Small intestine (tissue), 16 donors: ENCODE data around the gene TMC6. TPM values are rescaled to one million over a fixed set of nuclear protein-coding genes. Genes with fewer than 3 reads are reported as not detected.

Source experiments
- DNase-seq, 2 donors: peaks; one replicate each; pipeline versions ENCODE4 v3.0.0 to v3.0.0-alpha.2; 2013
- FAIRE-seq: peaks from 2 replicates; lab custom pipeline; 2012; peaks lifted over from hg19 to GRCh38; lab: Jason Lieb, UNC
- H3K27ac ChIP-seq, 3 donors: one replicate each; pipeline ENCODE4 v1.5.1; 2013; ENCODE audit warnings: low read length in 2 of 3, mild to moderate bottlenecking in 2 of 3, control low read depth in 1 of 3, inconsistent platforms in 1 of 3, low read depth in 1 of 3, moderate library complexity in 1 of 3
- H3K27me3 ChIP-seq, 3 donors: one replicate each; pipeline ENCODE4 v1.6.1; 2013; ENCODE audit warnings: low read length in 3 of 3, inconsistent platforms in 1 of 3; ENCODE audit not compliant: control insufficient read depth in 3 of 3, insufficient read depth in 3 of 3
- H3K36me3 ChIP-seq, 3 donors: one replicate each; pipeline ENCODE4 v1.6.1; 2013; ENCODE audit warnings: low read length in 3 of 3, inconsistent platforms in 1 of 3, low read depth in 1 of 3, mild to moderate bottlenecking in 1 of 3, moderate library complexity in 1 of 3; ENCODE audit not compliant: control insufficient read depth in 3 of 3, insufficient read depth in 2 of 3
- H3K4me1 ChIP-seq, 3 donors: one replicate each; pipeline ENCODE4 v1.6.1; 2013; ENCODE audit warnings: low read length in 2 of 3, inconsistent platforms in 1 of 3, low read depth in 1 of 3, mild to moderate bottlenecking in 1 of 3, moderate library complexity in 1 of 3; ENCODE audit not compliant: control insufficient read depth in 3 of 3, insufficient read depth in 2 of 3
- H3K4me3 ChIP-seq, 3 donors: one replicate each; pipeline ENCODE4 v1.5.1; 2013; ENCODE audit warnings: low read length in 3 of 3, control low read depth in 1 of 3, inconsistent platforms in 1 of 3, low read depth in 1 of 3, mild to moderate bottlenecking in 1 of 3, moderate library complexity in 1 of 3
- H3K9me3 ChIP-seq, 2 donors: one replicate each; pipeline ENCODE4 v1.6.1; 2013; ENCODE audit warnings: low read depth in 1 of 2, low read length in 1 of 2; ENCODE audit not compliant: control insufficient read depth in 2 of 2, insufficient read depth in 1 of 2
- WGBS, 3 donors: extraction: QIAGEN DNeasy Blood & Tissue Kit; methylation state at CpG; one replicate each; pipeline ENCODE4 v1.1.7; 2013; 5-methylcytosine and 5-hydroxymethylcytosine counted together
- long read RNA-seq, 10 donors: transcript quantifications; one replicate each; lab custom pipeline, GENCODE V29; 2026
- polyA plus RNA-seq, 4 donors: library from polyadenylated mRNA; stranded (reverse) in 3 of 4; unstranded in 1 of 4; fragments of 200-250 nt in 3 of 4; fragments of 120-200 nt in 1 of 4; gene quantifications; one replicate each; pipeline versions ENCODE4 v1.2.1 to v1.2.3, GENCODE V29; 2013
- donor health status: healthy with polysubstance abuse.
- donor health status: control.
- donor health status: control.
- donor health status: Bipolar disorder and iron deficiency.
- donor health status: healthy.

Gene TMC6, protein sequence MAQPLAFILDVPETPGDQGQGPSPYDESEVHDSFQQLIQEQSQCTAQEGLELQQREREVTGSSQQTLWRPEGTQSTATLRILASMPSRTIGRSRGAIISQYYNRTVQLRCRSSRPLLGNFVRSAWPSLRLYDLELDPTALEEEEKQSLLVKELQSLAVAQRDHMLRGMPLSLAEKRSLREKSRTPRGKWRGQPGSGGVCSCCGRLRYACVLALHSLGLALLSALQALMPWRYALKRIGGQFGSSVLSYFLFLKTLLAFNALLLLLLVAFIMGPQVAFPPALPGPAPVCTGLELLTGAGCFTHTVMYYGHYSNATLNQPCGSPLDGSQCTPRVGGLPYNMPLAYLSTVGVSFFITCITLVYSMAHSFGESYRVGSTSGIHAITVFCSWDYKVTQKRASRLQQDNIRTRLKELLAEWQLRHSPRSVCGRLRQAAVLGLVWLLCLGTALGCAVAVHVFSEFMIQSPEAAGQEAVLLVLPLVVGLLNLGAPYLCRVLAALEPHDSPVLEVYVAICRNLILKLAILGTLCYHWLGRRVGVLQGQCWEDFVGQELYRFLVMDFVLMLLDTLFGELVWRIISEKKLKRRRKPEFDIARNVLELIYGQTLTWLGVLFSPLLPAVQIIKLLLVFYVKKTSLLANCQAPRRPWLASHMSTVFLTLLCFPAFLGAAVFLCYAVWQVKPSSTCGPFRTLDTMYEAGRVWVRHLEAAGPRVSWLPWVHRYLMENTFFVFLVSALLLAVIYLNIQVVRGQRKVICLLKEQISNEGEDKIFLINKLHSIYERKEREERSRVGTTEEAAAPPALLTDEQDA
- polyA plus RNA-seq = 10 to 100 TPM; 29.7 to 69.6 (median 50.5) TPM
- long read RNA-seq, donor 1 = 0 reads
- long read RNA-seq, donor 2, full-length matches to known transcripts = 3 of 79 reads
- long read RNA-seq, donor 2, partial matches to known transcripts = 10 of 79 reads
- long read RNA-seq, donor 2, other reads (novel, unspliced or antisense) = 66 of 79 reads
- long read RNA-seq, donor 3, partial matches to known transcripts = 6 of 9 reads
- long read RNA-seq, donor 3, other reads (novel, unspliced or antisense) = 0 of 9 reads
- long read RNA-seq, donor 4 = 0 reads
- long read RNA-seq, donor 5, partial matches to known transcripts = 0 of 2 reads
- long read RNA-seq, donor 5, other reads (novel, unspliced or antisense) = 0 of 2 reads
- long read RNA-seq, donor 6, full-length matches to known transcripts = 3 of 290 reads
- long read RNA-seq, donor 6, partial matches to known transcripts = 183 of 290 reads
- long read RNA-seq, donor 6, other reads (novel, unspliced or antisense) = 104 of 290 reads
- long read RNA-seq, donor 7, full-length matches to known transcripts = 4 of 4 reads
- long read RNA-seq, donor 7, partial matches to known transcripts = 0 of 4 reads
- long read RNA-seq, donor 7, other reads (novel, unspliced or antisense) = 0 of 4 reads
- long read RNA-seq, donor 8, partial matches to known transcripts = 0 of 1 reads
- long read RNA-seq, donor 8, other reads (novel, unspliced or antisense) = 0 of 1 reads
- long read RNA-seq, donor 9, partial matches to known transcripts = 0 of 5 reads
- long read RNA-seq, donor 9, other reads (novel, unspliced or antisense) = 0 of 5 reads
- long read RNA-seq, donor 10, partial matches to known transcripts = 20 of 120 reads
- long read RNA-seq, donor 10, other reads (novel, unspliced or antisense) = 96 of 120 reads

DNA sequence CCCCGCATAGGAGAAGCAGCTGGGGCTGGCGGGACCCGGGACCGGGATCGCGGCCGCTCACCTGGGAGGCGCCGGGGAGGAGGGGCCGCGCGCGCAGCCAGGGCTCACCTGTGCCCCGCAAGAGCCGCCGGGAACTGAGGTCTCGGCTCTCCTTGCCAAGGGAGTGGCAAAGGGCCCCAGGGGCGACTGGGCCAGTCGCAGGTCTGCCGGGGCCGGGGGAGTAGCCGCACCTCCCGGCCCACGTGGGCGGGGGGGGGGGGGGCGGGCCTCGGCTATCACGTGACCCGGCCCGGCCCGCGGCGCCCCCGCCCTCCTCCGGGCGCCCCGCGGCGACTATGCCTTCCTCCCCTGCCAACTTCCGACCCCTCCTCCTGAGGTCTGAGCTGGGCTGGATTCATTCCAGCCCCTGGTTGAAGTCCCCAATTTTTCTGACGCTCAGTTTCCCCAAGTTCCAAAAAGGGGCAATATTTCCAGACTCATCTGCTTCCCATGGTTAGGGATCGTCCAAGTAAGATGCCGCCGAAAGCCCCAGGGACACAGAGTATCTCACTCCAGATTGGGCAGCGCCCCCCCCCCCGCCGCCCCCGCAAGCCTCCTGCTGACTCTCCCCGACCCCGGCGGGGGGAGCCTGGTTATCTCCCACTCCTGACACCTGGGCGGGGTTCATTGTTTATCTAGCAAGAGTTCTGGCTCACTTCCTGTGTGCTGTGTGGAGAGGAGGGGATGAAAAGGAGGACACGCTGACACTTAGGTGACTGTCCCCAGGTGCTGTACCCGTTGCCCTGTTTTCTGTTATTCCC, at the start of gene TMC6:
Gene TMC6, minus strand, starts transcription at position 205 of the 800 bp plus-strand sequence. CDS start 1,923 bp downstream, outside the sequence.
- Histone ChIP-seq H3K27me3 (peaks cover 0 to 15% (median 0%) of the 10 kb centered on the region in 3 donors), H3K27ac (peak within 1 kb of the TSS; percentile 90 to 94 (median 92)), H3K4me1 (peaks cover 2 to 53% (median 6%) of the 10 kb centered on the region in 3 donors), H3K36me3 (peaks cover 8 to 37% (median 10%) of the 10 kb centered on the region in 3 donors), H3K9me3 (no peaks in the 10 kb centered on the region), H3K4me3 (peak within 1 kb of the TSS; percentile 92 to 94 (median 94))
- 0 to 3% (median 1%) methylated on average over 34 to 53 of the region's 54 CpGs for WGBS, 3 donors
- DNase-seq = peak; percentile 78 to 90
- FAIRE-seq = no peak

DNA sequence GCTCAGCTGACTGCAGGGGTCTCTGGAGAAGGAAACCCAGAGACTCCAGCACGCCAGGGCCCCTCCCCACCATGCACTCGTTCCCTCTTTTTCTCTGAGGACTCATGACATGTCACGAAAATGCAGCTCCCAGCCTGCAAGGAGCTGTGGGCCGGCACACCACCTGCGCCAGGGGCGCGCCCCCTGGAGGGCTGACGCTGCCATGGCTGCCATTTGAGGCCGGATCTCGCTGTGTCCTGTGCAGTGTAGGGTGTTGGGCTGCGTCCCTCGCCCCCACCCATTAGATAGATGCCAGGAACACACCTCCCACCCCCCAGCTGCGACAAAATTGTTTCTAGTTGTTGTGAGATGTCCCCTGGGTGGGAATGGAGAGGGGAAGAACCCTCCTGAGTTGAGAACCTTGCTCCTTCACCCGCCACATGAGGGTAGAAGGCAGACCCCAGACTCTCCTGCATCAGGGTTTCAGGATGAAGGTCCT, 48.0 kb upstream of the TMC6 start:
- Histone ChIP-seq H3K9me3 (no peaks in the 10 kb centered on the region), H3K4me3 (no peak overlapping the region), H3K36me3 (peaks cover 0 to 66% (median 0%) of the 10 kb centered on the region in 3 donors), H3K27me3 (no peaks in the 10 kb centered on the region), H3K27ac (peak overlapping the region in 1 of 3 donors; percentile 93), H3K4me1 (peaks cover 6 to 50% (median 15%) of the 10 kb centered on the region in 3 donors)
- DNase-seq = peak; percentile 74 to 82
- 8 to 22% (median 15%) methylated on average over 13 to 14 of the region's 14 CpGs for WGBS, 3 donors
- no peak for FAIRE-seq

DNA sequence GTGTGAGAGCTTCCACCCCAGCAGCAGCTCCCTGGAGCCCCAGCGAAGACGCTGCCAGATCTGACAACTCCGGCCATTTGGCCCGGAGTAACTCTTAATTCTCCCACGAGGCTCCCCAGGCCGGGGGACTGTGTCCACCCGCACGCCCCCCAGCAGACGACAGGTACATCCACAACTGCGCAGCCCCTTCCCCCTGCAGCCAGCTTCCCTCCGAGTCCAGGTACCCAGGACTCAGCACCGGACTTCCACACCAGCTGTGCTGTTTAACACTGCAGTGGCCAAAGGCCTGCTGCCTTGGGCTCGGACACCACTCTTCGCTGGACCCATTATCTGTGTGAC, 47.1 kb upstream of the TMC6 start:
- Histone ChIP-seq H3K27ac (peak overlapping the region in 2 of 3 donors; percentile 78 to 93), H3K4me3 (no peak overlapping the region), H3K9me3 (no peaks in the 10 kb centered on the region), H3K4me1 (peaks cover 6 to 55% (median 16%) of the 10 kb centered on the region in 3 donors), H3K27me3 (no peaks in the 10 kb centered on the region), H3K36me3 (peaks cover 0 to 76% (median 0%) of the 10 kb centered on the region in 3 donors)
- DNase-seq (no peak), FAIRE-seq (no peak)
- 65 to 78% (median 76%) methylated on average over 14 of the region's 14 CpGs for WGBS, 3 donors

DNA sequence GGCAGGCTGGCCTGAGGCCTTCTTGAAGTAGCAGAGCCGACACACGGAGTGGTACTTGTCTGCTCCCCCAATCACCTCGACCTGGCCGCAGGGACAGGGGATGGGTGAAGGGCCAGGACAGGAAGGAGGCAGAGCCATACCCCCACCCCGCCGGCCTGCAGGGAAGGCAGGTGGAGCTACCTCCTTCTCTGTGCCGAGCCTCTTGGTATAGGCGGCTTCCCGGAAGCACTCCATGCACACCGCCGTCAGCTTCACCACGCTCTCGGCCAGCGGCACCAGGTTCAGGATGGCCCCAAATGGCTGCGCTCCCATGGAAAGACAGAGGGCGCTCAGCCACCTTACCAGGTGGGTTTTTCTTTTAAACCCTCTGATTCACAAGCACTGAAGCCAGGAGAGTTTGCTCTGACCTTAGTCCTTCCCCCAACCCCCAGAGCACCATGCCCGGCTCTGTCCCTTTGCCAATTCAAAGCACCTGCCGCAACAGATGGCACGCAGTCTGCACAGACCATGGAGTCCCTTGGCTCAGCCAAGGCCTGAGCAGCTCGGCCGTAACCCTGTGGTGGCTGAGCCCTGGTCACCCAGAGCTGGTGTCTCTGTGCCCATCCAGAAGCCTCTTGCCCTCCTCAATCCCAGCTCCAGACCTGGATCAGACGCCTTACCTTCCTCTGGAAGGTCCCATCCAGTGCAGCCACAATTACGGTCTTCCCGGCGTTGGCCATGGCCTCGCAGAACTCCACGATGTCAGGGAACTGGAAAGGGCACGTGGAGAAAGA, 46.5 kb upstream of the TMC6 start:
- H3K27me3 ChIP-seq = no peaks in the 10 kb centered on the region
- no peak for FAIRE-seq
- H3K4me1 ChIP-seq = peaks cover 6 to 57% (median 16%) of the 10 kb centered on the region in 3 donors
- H3K4me3 ChIP-seq = peak overlapping the region in 1 of 3 donors; percentile 5
- H3K27ac ChIP-seq = peak overlapping the region; percentile 71 to 93 (median 78)
- DNase-seq = peak in 1 of 2 donors; percentile 60
- peaks cover 0 to 81% (median 2%) of the 10 kb centered on the region in 3 donors for H3K36me3 ChIP-seq
- WGBS, 3 donors = 26 to 62% (median 44%) methylated on average over 28 of the region's 28 CpGs
- no peaks in the 10 kb centered on the region for H3K9me3 ChIP-seq

DNA sequence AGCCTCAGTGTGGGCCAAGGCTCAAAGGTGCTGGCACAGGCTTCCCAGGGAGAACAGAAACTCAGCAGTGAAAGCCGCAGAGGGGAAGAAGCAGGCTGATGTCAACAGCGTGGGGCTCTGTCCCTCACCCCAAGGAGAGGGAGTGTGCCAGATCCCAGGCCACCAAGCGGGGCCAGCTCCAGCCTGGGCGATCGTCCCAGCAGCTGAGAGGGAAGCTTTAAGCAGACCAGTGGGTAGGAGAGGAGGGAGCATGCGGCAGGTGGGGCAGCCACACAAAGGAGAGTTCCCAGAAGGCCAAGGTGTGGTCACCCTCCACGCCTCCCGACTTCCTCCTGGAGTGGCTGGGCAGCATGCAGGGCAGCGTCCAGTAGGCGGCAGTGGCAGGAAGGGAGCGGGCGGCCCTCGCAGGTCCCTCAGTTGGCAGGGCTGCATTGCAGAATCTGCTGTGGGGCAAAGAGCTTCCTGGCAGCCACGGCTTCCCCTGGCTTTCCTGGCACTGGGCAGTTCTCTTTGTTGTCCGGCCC, 45.9 kb upstream of the TMC6 start:
- FAIRE-seq = no peak
- H3K4me1 ChIP-seq = peaks cover 6 to 63% (median 18%) of the 10 kb centered on the region in 3 donors
- peak overlapping the region; percentile 71 to 93 (median 78) for H3K27ac ChIP-seq
- peak; percentile 52 to 91 for DNase-seq
- peak overlapping the region in 1 of 3 donors; percentile 5 for H3K4me3 ChIP-seq
- no peaks in the 10 kb centered on the region for H3K9me3 ChIP-seq
- peaks cover 0 to 83% (median 2%) of the 10 kb centered on the region in 3 donors for H3K36me3 ChIP-seq
- WGBS, 3 donors = 21 to 37% (median 28%) methylated on average over 11 to 15 of the region's 15 CpGs
- H3K27me3 ChIP-seq = no peaks in the 10 kb centered on the region

DNA sequence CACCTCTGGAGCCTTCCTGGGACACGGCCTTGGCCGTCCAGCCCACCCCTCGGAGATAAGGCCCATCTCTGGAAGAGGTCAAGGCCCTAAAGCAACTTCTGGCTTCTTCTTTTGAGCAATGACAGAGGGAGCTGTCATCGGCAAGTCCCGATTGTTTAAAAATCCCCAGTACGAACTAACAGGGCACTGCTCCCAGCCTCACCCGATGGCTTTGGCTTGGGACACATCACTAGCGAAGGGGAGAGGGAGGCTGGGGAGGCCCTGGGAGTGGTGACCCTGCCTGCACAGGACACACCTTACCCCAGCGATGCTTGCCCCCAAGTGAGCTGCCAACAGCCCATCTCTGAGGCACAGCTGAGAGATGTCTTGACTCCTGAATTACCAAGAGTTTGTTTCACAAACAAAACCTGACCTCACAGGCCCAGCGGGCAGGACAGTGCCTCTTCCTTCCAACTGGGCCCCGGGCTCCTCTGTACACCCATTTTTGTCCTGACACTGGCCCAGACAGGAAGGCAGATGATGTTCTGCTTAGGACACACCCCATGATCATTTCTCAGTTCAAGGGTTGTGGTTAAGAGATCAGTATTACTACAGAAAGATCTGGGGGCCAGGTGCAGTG, 44.7 kb upstream of the TMC6 start:
- peak in 1 of 2 donors; percentile 26 for DNase-seq

More for the DNA sequence above, 44.7 kb upstream of the TMC6 start:
- H3K9me3 ChIP-seq = no peaks in the 10 kb centered on the region
- peaks cover 0 to 72% (median 2%) of the 10 kb centered on the region in 3 donors for H3K36me3 ChIP-seq
- no peaks in the 10 kb centered on the region for H3K27me3 ChIP-seq
- FAIRE-seq = no peak
- peak overlapping the region; percentile 71 to 93 (median 78) for H3K27ac ChIP-seq
- 35 to 46% (median 41%) methylated on average over 11 of the region's 11 CpGs for WGBS, 3 donors
- H3K4me1 ChIP-seq = peaks cover 6 to 64% (median 20%) of the 10 kb centered on the region in 3 donors
- H3K4me3 ChIP-seq = no peak overlapping the region
